Measurements from ENCODE around the gene THBS2. TPM values are rescaled to one million over a fixed set of nuclear protein-coding genes. Genes with fewer than 3 reads are reported as not detected.
A peak's percentile ranks its signal among the peaks of the same experiment; 100 is the strongest.

The THBS2 gene
- total and polyA plus RNA-seq, 5 donors from 2014 or later, result 0.02 TPM; not detected in 4

- no peak overlapping the region for H3K4me3 Mint-ChIP-seq
- Histone ChIP-seq H3K27ac (ENCODE audit: insufficient read depth, low read length, poor library complexity, severe bottlenecking) (no peak overlapping the region), H3K27me3 (ENCODE audit: control insufficient read depth, insufficient read depth, low read length) (no peaks in the 10 kb centered on the region), H3K9me3 (ENCODE audit: control insufficient read depth in 2 of 2, low read length in 2 of 2) (no peaks in the 10 kb centered on the region), H3K4me1 (ENCODE audit: control insufficient read depth, insufficient read depth, low read length, poor library complexity, severe bottlenecking) (no peaks in the 10 kb centered on the region), H3K4me3 (ENCODE audit: low read depth, low read length) (no peak overlapping the region), H3K36me3 (ENCODE audit: control insufficient read depth, insufficient read depth, low read length) (no peaks in the 10 kb centered on the region)
- H3K36me3 Mint-ChIP-seq, result no peaks in the 10 kb centered on the region
- no peaks in the 10 kb centered on the region for H3K27me3 Mint-ChIP-seq
- no peaks in the 10 kb centered on the region for H3K4me1 Mint-ChIP-seq
- peaks cover 0 to 4% (median 0%) of the 10 kb centered on the region in 7 donors for H3K9me3 Mint-ChIP-seq
- no peak overlapping the region for H3K27ac Mint-ChIP-seq
- ATAC-seq (ENCODE audit: low read depth in 2 of 2), result no peak
- no peak for DNase-seq
These were observed 13.5 kb downstream of the THBS2 start for GRCh38 chr6:169240125-169240524.

- Histone ChIP-seq H3K4me3 (ENCODE audit: low read depth, low read length) (no peak overlapping the region), H3K27ac (ENCODE audit: insufficient read depth, low read length, poor library complexity, severe bottlenecking) (no peak overlapping the region), H3K9me3 (ENCODE audit: control insufficient read depth in 2 of 2, low read length in 2 of 2) (no peaks in the 10 kb centered on the region), H3K27me3 (ENCODE audit: control insufficient read depth, insufficient read depth, low read length) (no peaks in the 10 kb centered on the region), H3K4me1 (ENCODE audit: control insufficient read depth, insufficient read depth, low read length, poor library complexity, severe bottlenecking) (no peaks in the 10 kb centered on the region), H3K36me3 (ENCODE audit: control insufficient read depth, insufficient read depth, low read length) (no peaks in the 10 kb centered on the region)
- Mint-ChIP-seq H3K4me1 (no peaks in the 10 kb centered on the region), H3K27me3 (no peaks in the 10 kb centered on the region), H3K9me3 (peaks cover under 1 to 6% (median 2%) of the 10 kb centered on the region in 7 donors), H3K4me3 (no peak overlapping the region), H3K36me3 (no peaks in the 10 kb centered on the region), H3K27ac (no peak overlapping the region)
- ATAC-seq (ENCODE audit: low read depth in 2 of 2) (no peak), DNase-seq (no peak)
These were observed 14.5 kb downstream of the THBS2 start for GRCh38 chr6:169239181-169239580.

- no peaks in the 10 kb centered on the region for H3K27me3 Mint-ChIP-seq
- Histone ChIP-seq H3K27me3 (ENCODE audit: control insufficient read depth, insufficient read depth, low read length) (no peaks in the 10 kb centered on the region), H3K36me3 (ENCODE audit: control insufficient read depth, insufficient read depth, low read length) (no peaks in the 10 kb centered on the region), H3K4me1 (ENCODE audit: control insufficient read depth, insufficient read depth, low read length, poor library complexity, severe bottlenecking) (no peaks in the 10 kb centered on the region), H3K27ac (ENCODE audit: insufficient read depth, low read length, poor library complexity, severe bottlenecking) (no peak overlapping the region), H3K4me3 (ENCODE audit: low read depth, low read length) (no peak overlapping the region), H3K9me3 (ENCODE audit: control insufficient read depth in 2 of 2, low read length in 2 of 2) (no peaks in the 10 kb centered on the region)
- H3K4me3 Mint-ChIP-seq, result no peak overlapping the region
- DNase-seq (no peak), ATAC-seq (ENCODE audit: low read depth in 2 of 2) (no peak)
- H3K27ac Mint-ChIP-seq, result no peak overlapping the region
- no peaks in the 10 kb centered on the region for H3K4me1 Mint-ChIP-seq
- H3K9me3 Mint-ChIP-seq, result peaks cover 2 to 8% (median 6%) of the 10 kb centered on the region in 7 donors
- H3K36me3 Mint-ChIP-seq, result no peaks in the 10 kb centered on the region
These were observed 14.9 kb downstream of the THBS2 start for GRCh38 chr6:169238766-169239165.

- no peaks in the 10 kb centered on the region for H3K4me1 Mint-ChIP-seq
These were observed 16.0 kb downstream of the THBS2 start for GRCh38 chr6:169237496-169238134.

GRCh38 chr6:169236988-169237387, 16.7 kb downstream of the THBS2 start:
- Histone ChIP-seq H3K9me3 (ENCODE audit: control insufficient read depth in 2 of 2, low read length in 2 of 2) (no peaks in the 10 kb centered on the region), H3K27me3 (ENCODE audit: control insufficient read depth, insufficient read depth, low read length) (no peaks in the 10 kb centered on the region), H3K4me1 (ENCODE audit: control insufficient read depth, insufficient read depth, low read length, poor library complexity, severe bottlenecking) (no peaks in the 10 kb centered on the region), H3K4me3 (ENCODE audit: low read depth, low read length) (no peak overlapping the region), H3K36me3 (ENCODE audit: control insufficient read depth, insufficient read depth, low read length) (no peaks in the 10 kb centered on the region), H3K27ac (ENCODE audit: insufficient read depth, low read length, poor library complexity, severe bottlenecking) (no peak overlapping the region)
- Mint-ChIP-seq H3K27ac (no peak overlapping the region), H3K27me3 (no peaks in the 10 kb centered on the region), H3K4me1 (no peaks in the 10 kb centered on the region), H3K36me3 (no peaks in the 10 kb centered on the region), H3K4me3 (no peak overlapping the region), H3K9me3 (peaks cover 3 to 13% (median 8%) of the 10 kb centered on the region in 7 donors)
- ATAC-seq (ENCODE audit: low read depth in 2 of 2) (no peak), DNase-seq (no peak)

More at GRCh38 chr6:169237496-169238134, 16.0 kb downstream of the THBS2 start:
- peaks cover 3 to 13% (median 8%) of the 10 kb centered on the region in 7 donors for H3K9me3 Mint-ChIP-seq
- Histone ChIP-seq H3K4me3 (ENCODE audit: low read depth, low read length) (no peak overlapping the region), H3K36me3 (ENCODE audit: control insufficient read depth, insufficient read depth, low read length) (no peaks in the 10 kb centered on the region), H3K9me3 (ENCODE audit: control insufficient read depth in 2 of 2, low read length in 2 of 2) (no peaks in the 10 kb centered on the region), H3K27ac (ENCODE audit: insufficient read depth, low read length, poor library complexity, severe bottlenecking) (no peak overlapping the region), H3K4me1 (ENCODE audit: control insufficient read depth, insufficient read depth, low read length, poor library complexity, severe bottlenecking) (no peaks in the 10 kb centered on the region), H3K27me3 (ENCODE audit: control insufficient read depth, insufficient read depth, low read length) (no peaks in the 10 kb centered on the region)
- no peaks in the 10 kb centered on the region for H3K27me3 Mint-ChIP-seq
- peak overlapping the region in 1 of 3 donors; percentile 26 for H3K27ac Mint-ChIP-seq
- no peak for DNase-seq
- no peaks in the 10 kb centered on the region for H3K36me3 Mint-ChIP-seq
- no peak overlapping the region for H3K4me3 Mint-ChIP-seq
- ATAC-seq (ENCODE audit: low read depth in 2 of 2), result no peak

GRCh38 chr6:169236545-169236944, 17.1 kb downstream of the THBS2 start:
- no peak overlapping the region for H3K4me3 Mint-ChIP-seq
- no peaks in the 10 kb centered on the region for H3K36me3 Mint-ChIP-seq
- H3K9me3 ChIP-seq (ENCODE audit: control insufficient read depth in 2 of 2, low read length in 2 of 2), result no peaks in the 10 kb centered on the region
- H3K27ac Mint-ChIP-seq, result no peak overlapping the region
- H3K9me3 Mint-ChIP-seq, result peaks cover 3 to 13% (median 8%) of the 10 kb centered on the region in 7 donors
- no peaks in the 10 kb centered on the region for H3K27me3 Mint-ChIP-seq
- ATAC-seq (ENCODE audit: low read depth in 2 of 2) (no peak), DNase-seq (no peak)
- no peaks in the 10 kb centered on the region for H3K4me1 ChIP-seq (ENCODE audit: control insufficient read depth, insufficient read depth, low read length, poor library complexity, severe bottlenecking)
- no peaks in the 10 kb centered on the region for H3K36me3 ChIP-seq (ENCODE audit: control insufficient read depth, insufficient read depth, low read length)
- H3K4me1 Mint-ChIP-seq, result no peaks in the 10 kb centered on the region
- H3K27ac ChIP-seq (ENCODE audit: insufficient read depth, low read length, poor library complexity, severe bottlenecking), result no peak overlapping the region
- no peak overlapping the region for H3K4me3 ChIP-seq (ENCODE audit: low read depth, low read length)
- no peaks in the 10 kb centered on the region for H3K27me3 ChIP-seq (ENCODE audit: control insufficient read depth, insufficient read depth, low read length)

GRCh38 chr6:169235286-169235685, 18.4 kb downstream of the THBS2 start:
- no peak overlapping the region for H3K27ac ChIP-seq (ENCODE audit: insufficient read depth, low read length, poor library complexity, severe bottlenecking)
- DNase-seq, result no peak
- no peaks in the 10 kb centered on the region for H3K27me3 ChIP-seq (ENCODE audit: control insufficient read depth, insufficient read depth, low read length)
- no peaks in the 10 kb centered on the region for H3K9me3 ChIP-seq (ENCODE audit: control insufficient read depth in 2 of 2, low read length in 2 of 2)
- no peaks in the 10 kb centered on the region for H3K36me3 Mint-ChIP-seq
- no peaks in the 10 kb centered on the region for H3K4me1 ChIP-seq (ENCODE audit: control insufficient read depth, insufficient read depth, low read length, poor library complexity, severe bottlenecking)
- no peak overlapping the region for H3K4me3 Mint-ChIP-seq
- peaks cover 3 to 13% (median 8%) of the 10 kb centered on the region in 7 donors for H3K9me3 Mint-ChIP-seq
- no peaks in the 10 kb centered on the region for H3K4me1 Mint-ChIP-seq
- H3K27me3 Mint-ChIP-seq, result no peaks in the 10 kb centered on the region
- no peak overlapping the region for H3K27ac Mint-ChIP-seq
- no peak for ATAC-seq (ENCODE audit: low read depth in 2 of 2)
- H3K4me3 ChIP-seq (ENCODE audit: low read depth, low read length), result no peak overlapping the region
- no peaks in the 10 kb centered on the region for H3K36me3 ChIP-seq (ENCODE audit: control insufficient read depth, insufficient read depth, low read length)

GRCh38 chr6:169234634-169235033, 19.0 kb downstream of the THBS2 start:
- Mint-ChIP-seq H3K4me3 (no peak overlapping the region), H3K9me3 (peaks cover 3 to 13% (median 8%) of the 10 kb centered on the region in 7 donors), H3K27me3 (no peaks in the 10 kb centered on the region), H3K27ac (no peak overlapping the region), H3K4me1 (no peaks in the 10 kb centered on the region), H3K36me3 (no peaks in the 10 kb centered on the region)
- Histone ChIP-seq H3K27me3 (ENCODE audit: control insufficient read depth, insufficient read depth, low read length) (no peaks in the 10 kb centered on the region), H3K9me3 (ENCODE audit: control insufficient read depth in 2 of 2, low read length in 2 of 2) (no peaks in the 10 kb centered on the region), H3K27ac (ENCODE audit: insufficient read depth, low read length, poor library complexity, severe bottlenecking) (no peak overlapping the region), H3K36me3 (ENCODE audit: control insufficient read depth, insufficient read depth, low read length) (no peaks in the 10 kb centered on the region), H3K4me3 (ENCODE audit: low read depth, low read length) (no peak overlapping the region), H3K4me1 (ENCODE audit: control insufficient read depth, insufficient read depth, low read length, poor library complexity, severe bottlenecking) (no peaks in the 10 kb centered on the region)
- DNase-seq, result no peak
- ATAC-seq (ENCODE audit: low read depth in 2 of 2), result no peak
